WTC11 (cell line): ENCODE results near the gene TANGO6. TPM values are rescaled to one million over a fixed set of nuclear protein-coding genes. Genes with fewer than 3 reads are reported as not detected.
"Not testable (repeated sequence)": the region's sequence is repeated elsewhere in the genome, so short reads cannot be mapped to it uniquely, and the experiment has no call there.

ENCODE experiments used
- ATAC-seq: fragments of 200-7000 bp; cut with Tn5 transposase; 2 replicates; pipeline ENCODE4 v1.10.0; 2021; ENCODE audit warnings: mild to moderate bottlenecking, moderate library complexity
- CTCF ChIA-PET: fragments of 300-600 bp; sonication (Branson Sonifier 250); formaldehyde crosslinking; loops from one replicate; lab custom pipeline; 2021; ENCODE audit warnings: antibody characterized with exemption; lab: Charles Lee
- POLR2A ChIA-PET: fragments of 350-600 bp; sonication (Branson Sonifier 250); formaldehyde crosslinking; loops from one replicate; lab custom pipeline; 2021; ENCODE audit warnings: antibody characterized with exemption; lab: Charles Lee
- DNase-seq: peaks from one replicate; pipeline ENCODE4 v3.0.0; 2021; ENCODE audit warnings: low spot score
- H3K27ac Mint-ChIP-seq: 2 replicates; pipeline ENCODE4 v1.8.0; 2021; ENCODE audit warnings: mixed read lengths
- H3K27me3 Mint-ChIP-seq: 2 replicates; pipeline ENCODE4 v1.8.0; 2021; ENCODE audit warnings: low read depth, mild to moderate bottlenecking, moderate library complexity, mixed read lengths
- H3K36me3 Mint-ChIP-seq: 2 replicates; pipeline ENCODE4 v1.8.0; 2021; ENCODE audit warnings: mixed read lengths
- H3K4me1 Mint-ChIP-seq: 2 replicates; pipeline ENCODE4 v1.8.0; 2022; ENCODE audit warnings: mixed read lengths
- H3K4me3 Mint-ChIP-seq: 2 replicates; pipeline ENCODE4 v1.8.0; 2021; ENCODE audit warnings: mild to moderate bottlenecking, moderate library complexity, mixed read lengths
- H3K9me3 Mint-ChIP-seq: 2 replicates; pipeline ENCODE4 v1.8.0; 2021; ENCODE audit warnings: mixed read lengths
- CBFB ChIP-seq: sonication (generic); formaldehyde crosslinking; IDR thresholded peaks from 2 replicates; pipeline ENCODE4 v1.8.1; 2022; ENCODE audit warnings: mild to moderate bottlenecking, low read depth, missing genetic modification reagents
- E2F4 ChIP-seq: sonication (generic); formaldehyde crosslinking; IDR thresholded peaks from 2 replicates; pipeline ENCODE4 v1.8.1; 2022; ENCODE audit warnings: low read depth, mild to moderate bottlenecking, moderate library complexity, missing genetic modification reagents, borderline replicate concordance
- GABPB1 ChIP-seq: sonication (generic); formaldehyde crosslinking; IDR thresholded peaks from 2 replicates; pipeline ENCODE4 v1.8.1; 2023; ENCODE audit warnings: mild to moderate bottlenecking, missing genetic modification reagents
- GRHL2 ChIP-seq: fragments of 250-450 bp; sonication (Bioruptor Pico); IDR thresholded peaks from 2 replicates; pipeline ENCODE4 v1.8.0; 2022; ENCODE audit warnings: mild to moderate bottlenecking, moderate library complexity; ENCODE audit not compliant: insufficient replicate concordance, severe bottlenecking
- JUN ChIP-seq: sonication (generic); formaldehyde crosslinking; IDR thresholded peaks from 2 replicates; pipeline ENCODE4 v1.8.0; 2023; ENCODE audit warnings: mild to moderate bottlenecking, missing genetic modification reagents
- NFATC4 ChIP-seq: fragments of 250-450 bp; sonication (Bioruptor Pico); IDR thresholded peaks from 2 replicates; pipeline ENCODE4 v1.9.0; 2021; ENCODE audit warnings: mild to moderate bottlenecking
- NFE2L1 ChIP-seq: sonication (generic); formaldehyde crosslinking; IDR thresholded peaks from 2 replicates; pipeline ENCODE4 v1.8.1; 2023; ENCODE audit warnings: missing genetic modification reagents
- NR1H2 ChIP-seq: sonication (generic); formaldehyde crosslinking; IDR thresholded peaks from 2 replicates; pipeline ENCODE4 v1.9.0; 2021; ENCODE audit warnings: mild to moderate bottlenecking, moderate library complexity, missing genetic modification reagents
- PRRX2 ChIP-seq: fragments of 250-450 bp; sonication (Bioruptor Pico); IDR thresholded peaks from 2 replicates; pipeline ENCODE4 v1.8.0; 2021; ENCODE audit warnings: mild to moderate bottlenecking
- ZSCAN18 ChIP-seq: fragments of 250-450 bp; sonication (Bioruptor Pico); IDR thresholded peaks from 2 replicates; pipeline ENCODE4 v2.1.2; 2022; ENCODE audit warnings: mild to moderate bottlenecking, moderate library complexity
- total RNA-seq: library from RNA; stranded (reverse); gene quantifications from 3 replicates; pipeline ENCODE4 v1.2.3, GENCODE V29; 2021
- TF ChIP-seq, protein P1 (sequence below): sonication (generic); formaldehyde crosslinking; IDR thresholded peaks from 2 replicates; pipeline ENCODE4 v1.8.0; 2023; ENCODE audit warnings: missing genetic modification reagents, mild to moderate bottlenecking, borderline replicate concordance

TANGO6 gene
- total RNA-seq, 1 experiment from 2014 or later, result 15.6 TPM

DNA sequence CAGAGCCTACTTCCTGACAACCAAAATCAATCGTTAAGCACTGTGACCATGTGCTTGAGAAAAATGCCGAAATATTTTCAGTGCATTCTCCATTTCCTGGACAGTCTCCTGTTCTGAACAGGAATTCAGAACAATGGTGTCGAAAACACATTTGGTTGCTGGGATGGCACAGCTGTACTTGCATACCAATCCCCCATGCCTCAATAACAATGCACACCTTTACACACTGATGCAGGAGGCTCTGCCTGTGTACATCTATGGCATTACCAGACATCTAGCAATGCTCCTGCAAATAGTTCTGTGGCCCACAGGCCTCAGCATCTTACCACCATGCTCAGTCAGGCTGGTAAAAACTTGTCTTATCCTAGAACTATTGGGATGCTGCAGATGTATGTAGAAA lies 282.9 kb downstream of the TANGO6 start:
- Mint-ChIP-seq H3K36me3 (peaks cover 22% of the 10 kb centered on the region), H3K4me3 (no peak overlapping the region), H3K27ac (no peak overlapping the region), H3K27me3 (no peaks in the 10 kb centered on the region), H3K9me3 (no peaks in the 10 kb centered on the region), H3K4me1 (peaks cover 18% of the 10 kb centered on the region)
- ATAC-seq, result no peak
- POLR2A ChIA-PET, result no interaction called here
- CTCF ChIA-PET, result interaction anchor here (1.4 to 5.9 kb wide), 3 partner anchors 14 to 279 kb away, joined by 3 to 49 read pairs (median 5); no protein-coding TSS in a partner anchor
- no peak for DNase-seq
- TF ChIP-seq PRRX2 (no peak), GRHL2 (CRISPR knock-in tag) (no peak)

GRCh38 chr16:69126801-69127200 lies 283.5 kb downstream of the TANGO6 start:
- POLR2A ChIA-PET, H3K4me3 Mint-ChIP-seq, DNase-seq, H3K27me3 Mint-ChIP-seq, H3K27ac Mint-ChIP-seq, H3K9me3 Mint-ChIP-seq, ATAC-seq: not testable (repeated sequence)
- H3K36me3 Mint-ChIP-seq, result peaks cover 19% of the 10 kb centered on the region
- CTCF ChIA-PET, result interaction anchor here (0.6 to 1.5 kb wide), 4 partner anchors 11 to 279 kb away, joined by 3 to 6 read pairs (median 4); partner anchors contain the start of gene PDF
- peaks cover 19% of the 10 kb centered on the region for H3K4me1 Mint-ChIP-seq

GRCh38 chr16:69127966-69128510 lies 284.7 kb downstream of the TANGO6 start:
- POLR2A ChIA-PET, result no interaction called here
- Mint-ChIP-seq H3K4me1 (peaks cover 21% of the 10 kb centered on the region), H3K27ac (no peak overlapping the region)
- no peak for ATAC-seq
- no peak for DNase-seq
- CTCF ChIA-PET, result interaction anchor here (1.1 to 1.5 kb wide), 2 partner anchors 12 to 281 kb away, joined by 5 to 6 read pairs; no protein-coding TSS in a partner anchor
- TF ChIP-seq CBFB (CRISPR knock-in tag) (no peak), JUN (CRISPR knock-in tag) (no peak), GABPB1 (CRISPR knock-in tag) (no peak), NR1H2 (CRISPR knock-in tag) (no peak), E2F4 (CRISPR knock-in tag) (no peak)
- TF ChIP-seq, protein P1, sequence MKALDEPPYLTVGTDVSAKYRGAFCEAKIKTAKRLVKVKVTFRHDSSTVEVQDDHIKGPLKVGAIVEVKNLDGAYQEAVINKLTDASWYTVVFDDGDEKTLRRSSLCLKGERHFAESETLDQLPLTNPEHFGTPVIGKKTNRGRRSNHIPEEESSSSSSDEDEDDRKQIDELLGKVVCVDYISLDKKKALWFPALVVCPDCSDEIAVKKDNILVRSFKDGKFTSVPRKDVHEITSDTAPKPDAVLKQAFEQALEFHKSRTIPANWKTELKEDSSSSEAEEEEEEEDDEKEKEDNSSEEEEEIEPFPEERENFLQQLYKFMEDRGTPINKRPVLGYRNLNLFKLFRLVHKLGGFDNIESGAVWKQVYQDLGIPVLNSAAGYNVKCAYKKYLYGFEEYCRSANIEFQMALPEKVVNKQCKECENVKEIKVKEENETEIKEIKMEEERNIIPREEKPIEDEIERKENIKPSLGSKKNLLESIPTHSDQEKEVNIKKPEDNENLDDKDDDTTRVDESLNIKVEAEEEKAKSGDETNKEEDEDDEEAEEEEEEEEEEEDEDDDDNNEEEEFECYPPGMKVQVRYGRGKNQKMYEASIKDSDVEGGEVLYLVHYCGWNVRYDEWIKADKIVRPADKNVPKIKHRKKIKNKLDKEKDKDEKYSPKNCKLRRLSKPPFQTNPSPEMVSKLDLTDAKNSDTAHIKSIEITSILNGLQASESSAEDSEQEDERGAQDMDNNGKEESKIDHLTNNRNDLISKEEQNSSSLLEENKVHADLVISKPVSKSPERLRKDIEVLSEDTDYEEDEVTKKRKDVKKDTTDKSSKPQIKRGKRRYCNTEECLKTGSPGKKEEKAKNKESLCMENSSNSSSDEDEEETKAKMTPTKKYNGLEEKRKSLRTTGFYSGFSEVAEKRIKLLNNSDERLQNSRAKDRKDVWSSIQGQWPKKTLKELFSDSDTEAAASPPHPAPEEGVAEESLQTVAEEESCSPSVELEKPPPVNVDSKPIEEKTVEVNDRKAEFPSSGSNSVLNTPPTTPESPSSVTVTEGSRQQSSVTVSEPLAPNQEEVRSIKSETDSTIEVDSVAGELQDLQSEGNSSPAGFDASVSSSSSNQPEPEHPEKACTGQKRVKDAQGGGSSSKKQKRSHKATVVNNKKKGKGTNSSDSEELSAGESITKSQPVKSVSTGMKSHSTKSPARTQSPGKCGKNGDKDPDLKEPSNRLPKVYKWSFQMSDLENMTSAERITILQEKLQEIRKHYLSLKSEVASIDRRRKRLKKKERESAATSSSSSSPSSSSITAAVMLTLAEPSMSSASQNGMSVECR, result no peak
- TF ChIP-seq, all 79 proteins: peak for 0
- H3K27me3 Mint-ChIP-seq, result no peaks in the 10 kb centered on the region
- no peak overlapping the region for H3K4me3 Mint-ChIP-seq
- no peaks in the 10 kb centered on the region for H3K9me3 Mint-ChIP-seq
- peaks cover 16% of the 10 kb centered on the region for H3K36me3 Mint-ChIP-seq

- ATAC-seq, result no peak
- TF ChIP-seq NFE2L1 (no peak), ZSCAN18 (no peak), NFATC4 (0 out of 2 replicates have a peak, but pooled peaks have one; percentile 44)
- TF ChIP-seq, all 79 proteins: peak for 1
- H3K9me3 Mint-ChIP-seq, result no peaks in the 10 kb centered on the region
- ChIA-PET POLR2A (interaction anchor here (0.6 kb wide), 1 partner anchor 177 kb away, joined by 6 read pairs; no protein-coding TSS in a partner anchor), CTCF (interaction anchor here (1.6 to 2.1 kb wide), 3 partner anchors 18 to 283 kb away, joined by 4 to 7 read pairs (median 5); no protein-coding TSS in a partner anchor)
- peaks cover 28% of the 10 kb centered on the region for H3K36me3 Mint-ChIP-seq
- H3K4me3 Mint-ChIP-seq, result peak overlapping the region; percentile 97
- DNase-seq, result no peak
- no peaks in the 10 kb centered on the region for H3K27me3 Mint-ChIP-seq
- peak overlapping the region; percentile 85; the same call in 1 of the 2 replicates for H3K27ac Mint-ChIP-seq
- peaks cover 40% of the 10 kb centered on the region for H3K4me1 Mint-ChIP-seq
Measured at GRCh38 chr16:69130461-69130860, 287.1 kb downstream of the TANGO6 start.
